ENCODE results near the gene TRIM52. TPM values are rescaled to one million over a fixed set of nuclear protein-coding genes. Genes with fewer than 3 reads are reported as not detected.

TRIM52 gene
- total RNA-seq, 1 experiment from 2014 or later = 7.8 TPM

GRCh38 chr5:181221792-181222629 lies 38.9 kb downstream of the TRIM52 start (continued):
- TF ChIP-seq PRDM15 (CRISPR knock-in tag; IDR thresholded peaks at IDR 0.05) (no peak), GRHL2 (CRISPR knock-in tag; IDR thresholded peaks at IDR 0.05; ENCODE audit: insufficient replicate concordance, severe bottlenecking) (no peak), SP1 (CRISPR knock-in tag; conservative IDR thresholded peaks at IDR 0.05) (peak; percentile 70), NFE2L1 (CRISPR knock-in tag; IDR thresholded peaks at IDR 0.05) (peak; percentile 47; the same call in 1 of the 2 replicates), ATF3 (CRISPR knock-in tag; conservative IDR thresholded peaks at IDR 0.05) (no peak), STAT6 (CRISPR knock-in tag; conservative IDR thresholded peaks at IDR 0.05; ENCODE audit: low read depth) (no peak), RORB (CRISPR knock-in tag; IDR thresholded peaks at IDR 0.05) (no peak), AR (CRISPR knock-in tag; IDR thresholded peaks at IDR 0.05) (peak; percentile 89), E2F1 (CRISPR knock-in tag; IDR thresholded peaks at IDR 0.05) (no peak), OVOL2 (CRISPR knock-in tag; IDR thresholded peaks at IDR 0.05; ENCODE audit: borderline replicate concordance) (peak; percentile 88), ETV6 (CRISPR knock-in tag; IDR thresholded peaks at IDR 0.05) (peak; percentile 92), CBFB (CRISPR knock-in tag; IDR thresholded peaks at IDR 0.05; ENCODE audit: low read depth) (no peak), ZNF671 (CRISPR knock-in tag; IDR thresholded peaks at IDR 0.05) (peak; percentile 78; the same call in 1 of the 2 replicates), MAX (CRISPR knock-in tag; IDR thresholded peaks at IDR 0.05) (peak; percentile 63)
- TF ChIP-seq, protein P1, sequence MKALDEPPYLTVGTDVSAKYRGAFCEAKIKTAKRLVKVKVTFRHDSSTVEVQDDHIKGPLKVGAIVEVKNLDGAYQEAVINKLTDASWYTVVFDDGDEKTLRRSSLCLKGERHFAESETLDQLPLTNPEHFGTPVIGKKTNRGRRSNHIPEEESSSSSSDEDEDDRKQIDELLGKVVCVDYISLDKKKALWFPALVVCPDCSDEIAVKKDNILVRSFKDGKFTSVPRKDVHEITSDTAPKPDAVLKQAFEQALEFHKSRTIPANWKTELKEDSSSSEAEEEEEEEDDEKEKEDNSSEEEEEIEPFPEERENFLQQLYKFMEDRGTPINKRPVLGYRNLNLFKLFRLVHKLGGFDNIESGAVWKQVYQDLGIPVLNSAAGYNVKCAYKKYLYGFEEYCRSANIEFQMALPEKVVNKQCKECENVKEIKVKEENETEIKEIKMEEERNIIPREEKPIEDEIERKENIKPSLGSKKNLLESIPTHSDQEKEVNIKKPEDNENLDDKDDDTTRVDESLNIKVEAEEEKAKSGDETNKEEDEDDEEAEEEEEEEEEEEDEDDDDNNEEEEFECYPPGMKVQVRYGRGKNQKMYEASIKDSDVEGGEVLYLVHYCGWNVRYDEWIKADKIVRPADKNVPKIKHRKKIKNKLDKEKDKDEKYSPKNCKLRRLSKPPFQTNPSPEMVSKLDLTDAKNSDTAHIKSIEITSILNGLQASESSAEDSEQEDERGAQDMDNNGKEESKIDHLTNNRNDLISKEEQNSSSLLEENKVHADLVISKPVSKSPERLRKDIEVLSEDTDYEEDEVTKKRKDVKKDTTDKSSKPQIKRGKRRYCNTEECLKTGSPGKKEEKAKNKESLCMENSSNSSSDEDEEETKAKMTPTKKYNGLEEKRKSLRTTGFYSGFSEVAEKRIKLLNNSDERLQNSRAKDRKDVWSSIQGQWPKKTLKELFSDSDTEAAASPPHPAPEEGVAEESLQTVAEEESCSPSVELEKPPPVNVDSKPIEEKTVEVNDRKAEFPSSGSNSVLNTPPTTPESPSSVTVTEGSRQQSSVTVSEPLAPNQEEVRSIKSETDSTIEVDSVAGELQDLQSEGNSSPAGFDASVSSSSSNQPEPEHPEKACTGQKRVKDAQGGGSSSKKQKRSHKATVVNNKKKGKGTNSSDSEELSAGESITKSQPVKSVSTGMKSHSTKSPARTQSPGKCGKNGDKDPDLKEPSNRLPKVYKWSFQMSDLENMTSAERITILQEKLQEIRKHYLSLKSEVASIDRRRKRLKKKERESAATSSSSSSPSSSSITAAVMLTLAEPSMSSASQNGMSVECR (CRISPR knock-in tag; IDR thresholded peaks at IDR 0.05; ENCODE audit: borderline replicate concordance) = peak; percentile 70; the same call in 1 of the 2 replicates
- TF ChIP-seq, protein P2, sequence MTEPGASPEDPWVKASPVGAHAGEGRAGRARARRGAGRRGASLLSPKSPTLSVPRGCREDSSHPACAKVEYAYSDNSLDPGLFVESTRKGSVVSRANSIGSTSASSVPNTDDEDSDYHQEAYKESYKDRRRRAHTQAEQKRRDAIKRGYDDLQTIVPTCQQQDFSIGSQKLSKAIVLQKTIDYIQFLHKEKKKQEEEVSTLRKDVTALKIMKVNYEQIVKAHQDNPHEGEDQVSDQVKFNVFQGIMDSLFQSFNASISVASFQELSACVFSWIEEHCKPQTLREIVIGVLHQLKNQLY (CRISPR knock-in tag; IDR thresholded peaks at IDR 0.05) = no peak
- TF ChIP-seq, protein P3, sequence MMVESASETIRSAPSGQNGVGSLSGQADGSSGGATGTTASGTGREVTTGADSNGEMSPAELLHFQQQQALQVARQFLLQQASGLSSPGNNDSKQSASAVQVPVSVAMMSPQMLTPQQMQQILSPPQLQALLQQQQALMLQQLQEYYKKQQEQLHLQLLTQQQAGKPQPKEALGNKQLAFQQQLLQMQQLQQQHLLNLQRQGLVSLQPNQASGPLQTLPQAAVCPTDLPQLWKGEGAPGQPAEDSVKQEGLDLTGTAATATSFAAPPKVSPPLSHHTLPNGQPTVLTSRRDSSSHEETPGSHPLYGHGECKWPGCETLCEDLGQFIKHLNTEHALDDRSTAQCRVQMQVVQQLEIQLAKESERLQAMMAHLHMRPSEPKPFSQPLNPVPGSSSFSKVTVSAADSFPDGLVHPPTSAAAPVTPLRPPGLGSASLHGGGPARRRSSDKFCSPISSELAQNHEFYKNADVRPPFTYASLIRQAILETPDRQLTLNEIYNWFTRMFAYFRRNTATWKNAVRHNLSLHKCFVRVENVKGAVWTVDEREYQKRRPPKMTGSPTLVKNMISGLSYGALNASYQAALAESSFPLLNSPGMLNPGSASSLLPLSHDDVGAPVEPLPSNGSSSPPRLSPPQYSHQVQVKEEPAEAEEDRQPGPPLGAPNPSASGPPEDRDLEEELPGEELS (CRISPR knock-in tag; IDR thresholded peaks at IDR 0.05) = no peak
